Tibial nerve (tissue), 4 donors: ENCODE data around the gene LSM8. TPM values are rescaled to one million over a fixed set of nuclear protein-coding genes. Genes with fewer than 3 reads are reported as not detected.

Experiments
- DNase-seq, 2 donors: peaks; one replicate each; pipeline ENCODE4 v3.0.0-alpha.2; 2019; ENCODE audit warnings: low spot score in 2 of 2
- H3K27ac ChIP-seq, 4 donors: fragments of 200-600 bp; sonication (generic) in 3 of 4; one replicate each; pipeline ENCODE4 v1.5.1; 2017 to 2019; ENCODE audit warnings: mild to moderate bottlenecking in 1 of 4
- H3K27me3 ChIP-seq, 2 donors: fragments of 200-600 bp; sonication (generic) in 1 of 2; one replicate each; pipeline versions ENCODE4 v1.5.1 to v1.6.0; 2017 to 2019
- H3K36me3 ChIP-seq, 3 donors: fragments of 200-600 bp; sonication (generic); one replicate each; pipeline ENCODE4 v1.5.1; 2018 to 2019
- H3K4me1 ChIP-seq, 4 donors: fragments of 200-600 bp; sonication (generic) in 3 of 4; one replicate each; pipeline ENCODE4 v1.5.1; 2017 to 2019
- H3K4me3 ChIP-seq, 4 donors: fragments of 200-600 bp; sonication (generic) in 3 of 4; one replicate each; pipeline ENCODE4 v1.5.1; 2017 to 2019; ENCODE audit warnings: mild to moderate bottlenecking in 1 of 4, moderate library complexity in 1 of 4
- H3K9me3 ChIP-seq, 4 donors: fragments of 200-600 bp; sonication (generic) in 3 of 4; one replicate each; pipeline ENCODE4 v1.5.1; 2017 to 2019
- EP300 ChIP-seq, 2 donors: sonication (generic); formaldehyde crosslinking; IDR thresholded peaks; one replicate each; pipeline ENCODE4 v1.6.1; 2017; ENCODE audit warnings: antibody characterized with exemption in 2 of 2, mild to moderate bottlenecking in 1 of 2
- POLR2A ChIP-seq, 2 donors: fragments of 450-650 bp; IDR thresholded peaks; one replicate each; pipeline ENCODE4 v1.6.1; 2017; ENCODE audit warnings: antibody characterized with exemption in 2 of 2, mild to moderate bottlenecking in 2 of 2, moderate library complexity in 2 of 2
- WGBS, 2 donors: methylation state at CpG; one replicate each; pipeline ENCODE4 v1.1.5; 2018; 5-methylcytosine and 5-hydroxymethylcytosine counted together
- total RNA-seq, 4 donors: library from RNA; depleted of rRNA; stranded (reverse); fragments of >200 nt; gene quantifications; one replicate each; pipeline ENCODE4 v1.1.0, GENCODE V29; 2016
- TF ChIP-seq, protein P1 (sequence below), 5 experiments: fragments of 200-600 bp in 3 of 5; fragments of 450-650 bp in 2 of 5; sonication (generic) in 3 of 5; IDR thresholded peaks; one replicate each; pipeline ENCODE4 v1.5.1; 2016 to 2019; ENCODE audit warnings: antibody characterized with exemption in 5 of 5, mild to moderate bottlenecking in 3 of 5, moderate library complexity in 2 of 5

Gene LSM8
- total RNA-seq, 4 donors from 2014 or later: 18.6 to 32.9 (median 27.8) TPM

DNA sequence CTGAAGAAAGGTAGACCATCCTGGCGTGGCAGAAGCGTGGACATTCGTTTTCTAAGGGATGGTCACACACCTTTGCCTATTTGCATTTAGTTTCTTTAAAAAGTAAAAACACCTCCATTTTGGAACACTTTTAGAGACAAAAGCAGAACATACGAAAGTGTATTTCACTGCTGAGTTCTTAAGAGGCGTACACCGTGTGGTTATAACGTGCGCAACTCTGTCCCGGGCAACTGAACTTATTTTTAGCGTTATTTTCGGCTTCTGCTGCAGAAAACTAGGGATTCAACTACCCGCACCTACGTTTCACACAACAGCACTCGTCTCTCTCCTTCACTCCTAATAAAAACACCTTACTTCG is 557 bp upstream of the LSM8 start:
- TF ChIP-seq POLR2A (IDR thresholded peaks at IDR 0.05) (no peak), EP300 (IDR thresholded peaks at IDR 0.05) (no peak)
- TF ChIP-seq, protein P1, sequence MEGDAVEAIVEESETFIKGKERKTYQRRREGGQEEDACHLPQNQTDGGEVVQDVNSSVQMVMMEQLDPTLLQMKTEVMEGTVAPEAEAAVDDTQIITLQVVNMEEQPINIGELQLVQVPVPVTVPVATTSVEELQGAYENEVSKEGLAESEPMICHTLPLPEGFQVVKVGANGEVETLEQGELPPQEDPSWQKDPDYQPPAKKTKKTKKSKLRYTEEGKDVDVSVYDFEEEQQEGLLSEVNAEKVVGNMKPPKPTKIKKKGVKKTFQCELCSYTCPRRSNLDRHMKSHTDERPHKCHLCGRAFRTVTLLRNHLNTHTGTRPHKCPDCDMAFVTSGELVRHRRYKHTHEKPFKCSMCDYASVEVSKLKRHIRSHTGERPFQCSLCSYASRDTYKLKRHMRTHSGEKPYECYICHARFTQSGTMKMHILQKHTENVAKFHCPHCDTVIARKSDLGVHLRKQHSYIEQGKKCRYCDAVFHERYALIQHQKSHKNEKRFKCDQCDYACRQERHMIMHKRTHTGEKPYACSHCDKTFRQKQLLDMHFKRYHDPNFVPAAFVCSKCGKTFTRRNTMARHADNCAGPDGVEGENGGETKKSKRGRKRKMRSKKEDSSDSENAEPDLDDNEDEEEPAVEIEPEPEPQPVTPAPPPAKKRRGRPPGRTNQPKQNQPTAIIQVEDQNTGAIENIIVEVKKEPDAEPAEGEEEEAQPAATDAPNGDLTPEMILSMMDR (IDR thresholded peaks at IDR 0.05): no peak
- no peaks in the 10 kb centered on the region for H3K9me3 ChIP-seq
- H3K36me3 ChIP-seq: peaks cover 0 to 8% (median 0%) of the 10 kb centered on the region in 3 donors
- H3K27me3 ChIP-seq: no peaks in the 10 kb centered on the region
- H3K4me3 ChIP-seq: peak overlapping the region; percentile 73 to 92 (median 84)
- DNase-seq: no peak
- 0 to 2% methylated on average over 15 of the region's 15 CpGs for WGBS, 2 donors
- H3K4me1 ChIP-seq: peaks cover 0 to 40% (median 18%) of the 10 kb centered on the region in 4 donors
- peak overlapping the region; percentile 73 to 95 (median 92) for H3K27ac ChIP-seq

DNA sequence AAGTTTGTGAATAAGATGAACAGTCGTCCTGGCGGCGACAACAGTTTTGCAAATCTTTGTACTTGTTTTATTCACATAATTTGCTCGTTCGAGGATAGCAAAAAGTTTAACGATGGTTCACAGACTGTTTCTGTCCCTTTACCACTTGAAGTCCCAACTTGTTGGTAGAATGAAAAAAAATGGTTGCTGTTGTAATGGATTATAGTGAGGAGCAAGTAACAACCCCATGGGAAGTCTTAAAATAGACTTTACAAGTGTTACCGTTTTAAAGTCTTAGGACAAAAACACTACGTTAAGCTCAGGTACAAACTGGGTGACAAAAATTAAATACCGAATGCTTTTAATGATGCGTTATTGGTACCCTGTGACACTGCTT is 589 bp downstream of the LSM8 start:
- H3K9me3 ChIP-seq: no peaks in the 10 kb centered on the region
- no peaks in the 10 kb centered on the region for H3K27me3 ChIP-seq
- H3K36me3 ChIP-seq: peaks cover 0 to 20% (median 0%) of the 10 kb centered on the region in 3 donors
- H3K27ac ChIP-seq: peak overlapping the region; percentile 73 to 95 (median 92)
- H3K4me1 ChIP-seq: peaks cover 0 to 40% (median 18%) of the 10 kb centered on the region in 4 donors
- TF ChIP-seq EP300 (IDR thresholded peaks at IDR 0.05): no peak
- TF ChIP-seq, protein P1 (IDR thresholded peaks at IDR 0.05): no peak
- TF ChIP-seq POLR2A (IDR thresholded peaks at IDR 0.05): no peak
- WGBS, 2 donors: 6 to 7% methylated on average over 10 of the region's 10 CpGs
- no peak for DNase-seq
- H3K4me3 ChIP-seq: peak overlapping the region; percentile 73 to 92 (median 84)

DNA sequence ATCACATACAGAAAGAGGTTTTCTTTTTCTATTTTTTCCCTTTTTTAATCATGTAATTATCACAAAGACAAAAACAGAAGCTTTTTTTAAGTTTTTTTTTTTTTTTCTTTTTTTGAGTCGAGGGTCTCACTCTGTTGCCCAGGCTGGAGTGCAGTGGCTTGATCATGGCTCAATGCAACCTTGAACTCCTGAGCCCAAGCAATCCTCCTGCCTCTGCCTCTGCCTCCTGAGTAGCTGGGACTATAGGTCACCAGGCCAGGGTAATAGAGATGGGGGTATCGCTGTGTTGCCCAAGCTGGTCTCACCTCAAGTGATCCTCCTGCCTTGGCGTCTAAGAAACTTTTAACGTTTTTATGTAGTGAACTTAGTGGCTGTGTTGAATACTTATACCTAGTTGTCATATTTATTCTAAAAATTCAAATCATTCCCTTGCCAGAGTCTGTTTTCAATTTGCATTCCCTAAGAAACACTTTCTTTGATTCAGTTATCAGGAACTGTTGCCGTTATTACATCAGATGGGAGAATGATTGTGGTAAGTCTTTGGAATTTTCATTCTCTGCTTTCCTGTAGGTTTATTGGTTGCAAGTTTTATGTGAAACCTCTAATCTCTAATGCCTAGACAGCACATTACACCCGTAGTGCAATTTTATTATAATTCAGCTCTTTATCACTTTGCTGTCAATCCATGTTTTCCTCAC is 1.3 kb downstream of the LSM8 start:
- Histone ChIP-seq H3K4me1 (peaks cover 0 to 40% (median 18%) of the 10 kb centered on the region in 4 donors), H3K27ac (peak overlapping the region in 1 of 4 donors; percentile 94), H3K36me3 (peaks cover 0 to 27% (median 0%) of the 10 kb centered on the region in 3 donors), H3K4me3 (peak overlapping the region in 3 of 4 donors; percentile 8 to 86 (median 81)), H3K27me3 (no peaks in the 10 kb centered on the region), H3K9me3 (no peaks in the 10 kb centered on the region)
- no peak for DNase-seq
- WGBS, 2 donors: 65 to 66% methylated on average over 6 of the region's 6 CpGs
- TF ChIP-seq, protein P1 (IDR thresholded peaks at IDR 0.05): no peak
- TF ChIP-seq POLR2A (IDR thresholded peaks at IDR 0.05) (no peak), EP300 (IDR thresholded peaks at IDR 0.05) (no peak)

DNA sequence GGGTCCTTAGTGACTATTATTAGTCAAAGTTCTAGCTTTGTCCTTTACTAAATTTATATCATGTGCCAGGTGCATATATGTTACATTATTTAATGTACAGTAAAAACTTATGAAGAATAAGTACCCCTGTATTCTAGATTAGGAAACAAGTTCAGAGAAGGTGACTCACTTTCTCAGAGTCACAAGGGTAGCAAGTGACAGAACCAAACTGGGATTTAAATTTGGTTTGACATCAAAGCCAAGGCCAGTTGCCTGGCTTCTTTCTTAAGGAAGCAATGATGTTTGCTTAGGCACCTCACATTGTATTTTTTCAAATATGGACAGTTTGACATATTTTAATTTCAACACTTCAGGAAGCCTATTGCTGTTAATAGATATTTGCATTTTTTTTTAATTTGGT is 2.5 kb downstream of the LSM8 start:
- TF ChIP-seq EP300 (IDR thresholded peaks at IDR 0.05): no peak
- no peak for DNase-seq
- Histone ChIP-seq H3K4me1 (peaks cover 0 to 40% (median 18%) of the 10 kb centered on the region in 4 donors), H3K27me3 (no peaks in the 10 kb centered on the region), H3K27ac (no peak overlapping the region), H3K36me3 (peaks cover 0 to 38% (median 0%) of the 10 kb centered on the region in 3 donors), H3K4me3 (no peak overlapping the region), H3K9me3 (no peaks in the 10 kb centered on the region)

DNA sequence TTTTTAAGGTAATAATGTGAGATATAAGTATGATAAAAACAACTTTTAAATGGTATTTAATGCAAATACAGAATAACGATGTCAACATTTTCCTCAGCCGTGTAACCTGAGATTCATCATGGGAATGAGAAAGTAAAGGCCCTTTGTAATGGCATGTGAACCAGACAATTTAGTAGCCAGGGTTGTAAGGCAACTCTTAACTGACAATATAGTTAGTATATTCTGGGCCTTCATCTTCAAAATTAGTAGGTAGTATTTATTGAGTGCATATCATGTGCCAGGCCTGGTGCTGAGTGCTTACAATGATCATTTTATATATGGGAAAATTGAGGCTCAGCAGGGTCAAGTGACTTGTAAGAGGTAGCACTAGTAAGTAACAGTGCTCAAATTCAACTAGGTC is 10.6 kb downstream of the LSM8 start:
- no peak overlapping the region for H3K4me3 ChIP-seq
- H3K4me1 ChIP-seq: no peaks in the 10 kb centered on the region
- TF ChIP-seq EP300 (IDR thresholded peaks at IDR 0.05) (no peak), POLR2A (IDR thresholded peaks at IDR 0.05) (no peak)
- TF ChIP-seq, protein P1 (IDR thresholded peaks at IDR 0.05): no peak
- H3K36me3 ChIP-seq: peaks cover 0 to 33% (median 2%) of the 10 kb centered on the region in 3 donors
- H3K27ac ChIP-seq: no peak overlapping the region
- H3K27me3 ChIP-seq: no peaks in the 10 kb centered on the region
- DNase-seq: no peak
- H3K9me3 ChIP-seq: no peaks in the 10 kb centered on the region
- 77 to 83% methylated on average over 2 of the region's 2 CpGs for WGBS, 2 donors
